ENCODE measurements around the gene RERE.

DNA sequence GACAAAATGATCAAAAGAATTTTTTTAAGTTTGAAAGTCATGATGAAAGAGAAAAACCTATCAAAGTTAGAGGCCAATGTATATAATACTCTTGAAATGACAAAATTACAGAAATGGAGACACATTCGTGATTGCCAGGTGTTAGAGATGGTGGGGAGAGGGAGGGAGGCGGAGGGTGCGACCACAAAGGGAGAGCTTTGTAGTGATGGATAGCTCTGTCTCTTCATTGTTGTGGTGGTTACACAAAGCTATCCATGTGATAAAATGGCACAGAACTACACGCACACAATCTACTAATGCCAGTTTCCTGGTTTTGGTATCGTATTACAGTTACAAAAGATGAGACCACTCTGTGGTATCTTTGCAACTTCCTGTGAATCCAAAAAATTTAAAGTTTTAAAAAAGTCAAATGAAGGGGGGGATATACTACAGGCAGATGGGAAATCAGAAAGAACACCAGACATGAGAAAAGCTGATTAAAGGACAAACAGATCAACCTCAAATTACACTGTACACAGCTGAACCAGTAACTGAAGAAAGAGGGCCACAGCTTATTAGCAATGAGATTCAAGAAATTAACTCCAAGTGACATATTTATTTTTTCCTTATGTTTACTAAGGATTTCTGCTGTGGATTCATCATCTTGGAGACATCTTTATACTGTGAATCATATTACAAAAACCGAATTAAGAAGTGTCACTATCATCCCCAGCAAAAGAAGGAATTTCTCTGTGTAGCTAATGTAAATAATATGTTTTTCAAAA lies 300.5 kb downstream of the RERE start:
- no peak for TF ChIP-seq CTCF (IDR thresholded peaks at IDR 0.05; ENCODE audit: borderline replicate concordance, extremely low read depth, low read length, poor library complexity, severe bottlenecking)
- no peak for TF ChIP-seq EZH2 (IDR thresholded peaks at IDR 0.05; ENCODE audit: borderline replicate concordance, low read depth, low read length, severe bottlenecking)
